Skeletal muscle cell (primary cell): ENCODE results near the gene CAPN2.

Source experiments
- DNase-seq: peaks from one replicate; pipeline ENCODE4 v3.0.0-alpha.2; 2010; ENCODE audit warnings: low read depth
- H3K4me3 ChIP-seq: 2 replicates; pipeline ENCODE4 v1.5.1; 2011; ENCODE audit warnings: low read depth, mild to moderate bottlenecking, control low read depth, low read length, moderate library complexity

The CAPN2 gene

DNA sequence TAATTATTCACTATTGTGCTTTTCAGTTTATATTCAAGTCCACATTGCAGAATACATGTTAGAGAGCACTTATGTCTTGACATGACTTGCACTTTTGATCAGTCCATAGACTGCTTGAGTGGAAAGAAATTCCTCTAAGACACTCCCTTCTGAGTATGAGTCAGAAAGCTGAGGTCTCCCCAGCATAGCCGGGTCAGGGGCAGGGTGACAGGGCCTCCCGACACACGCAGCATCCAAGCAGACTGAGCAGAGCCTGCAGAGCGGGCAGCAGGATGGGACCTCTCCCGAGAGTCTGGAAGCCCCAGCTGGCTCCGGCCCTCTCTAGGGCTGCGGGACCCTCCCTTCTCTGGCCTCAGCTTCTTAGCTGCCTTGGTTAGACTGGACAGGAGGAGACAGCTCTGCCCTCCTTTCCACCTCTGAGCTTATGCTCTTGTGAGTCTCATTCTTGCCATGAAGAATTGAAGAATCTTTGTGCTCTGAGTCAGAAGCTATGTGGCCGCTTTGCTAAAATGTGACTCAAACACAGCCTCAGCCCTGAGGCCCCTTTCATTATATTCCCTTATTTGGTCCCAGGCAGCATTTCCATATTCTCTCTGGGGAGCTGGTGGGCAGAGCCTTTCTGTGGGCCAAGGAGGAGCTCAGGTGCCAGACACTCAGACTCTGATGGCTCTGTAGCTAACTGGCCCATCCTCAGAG, 11.2 kb upstream of the CAPN2 start:
- peak overlapping the region; percentile 22 for H3K4me3 ChIP-seq
- peak; percentile 91 for DNase-seq

DNA sequence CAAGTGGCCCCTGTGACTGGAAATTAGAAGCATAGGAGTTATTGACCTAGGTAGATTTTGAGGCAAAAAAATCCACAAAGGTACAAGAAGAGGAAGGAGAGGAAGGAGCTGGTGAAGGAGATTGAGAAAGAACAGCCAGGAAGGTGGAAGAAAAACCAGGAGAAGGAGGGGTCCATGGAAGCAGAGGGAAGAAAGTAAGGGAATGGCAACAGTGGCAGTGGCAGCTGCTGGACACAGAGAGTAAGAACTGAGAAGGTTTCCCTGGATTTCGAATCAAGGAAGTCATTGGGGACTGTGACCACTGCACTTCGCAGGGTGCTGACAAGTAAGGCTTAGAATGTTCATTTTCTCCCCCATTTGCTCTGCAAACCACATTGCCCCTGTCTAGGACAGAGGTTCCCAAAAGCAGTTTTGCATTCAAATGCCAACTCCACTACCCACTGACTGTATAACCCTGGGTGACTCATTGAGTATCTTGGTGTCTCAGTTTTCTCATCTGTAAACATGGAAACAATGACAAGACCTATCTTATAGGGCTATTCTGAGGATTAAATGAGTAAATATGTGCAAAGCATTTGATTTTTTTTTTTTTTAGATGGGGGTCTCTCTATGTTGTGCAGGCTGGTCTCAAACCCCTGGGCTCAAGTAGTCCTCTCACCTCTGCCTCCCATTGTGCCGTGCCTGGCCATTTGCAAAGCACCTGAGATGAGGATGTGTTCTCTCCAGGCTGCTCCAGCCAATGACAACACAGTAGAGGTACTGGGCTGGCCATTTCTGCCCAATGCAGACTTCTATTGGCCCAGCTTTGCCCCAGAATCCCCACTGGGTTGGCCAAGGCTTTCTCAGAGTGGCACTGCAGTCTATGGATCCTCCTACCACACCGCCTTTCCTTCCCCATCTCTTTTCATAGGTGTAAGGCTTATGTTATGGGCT, 9.3 kb upstream of the CAPN2 start:
- DNase-seq = no peak
- H3K4me3 ChIP-seq = no peak overlapping the region

DNA sequence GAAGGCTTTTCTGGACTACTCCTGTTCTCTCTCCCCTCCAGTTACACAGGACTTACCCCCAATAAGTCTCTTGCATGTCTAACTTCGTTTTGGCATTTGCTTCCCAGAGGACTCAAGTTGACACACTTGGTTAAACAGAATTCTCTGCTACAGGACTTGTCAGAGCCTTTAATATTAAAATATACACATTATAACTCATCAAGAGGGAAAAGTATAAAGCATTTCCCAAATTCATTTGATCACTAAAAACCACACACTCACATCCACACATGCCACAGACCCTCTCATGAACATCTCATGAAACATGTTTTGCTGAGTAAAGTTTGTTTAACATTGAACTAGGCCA, 8.7 kb upstream of the CAPN2 start:
- no peak for DNase-seq
- H3K4me3 ChIP-seq = no peak overlapping the region

DNA sequence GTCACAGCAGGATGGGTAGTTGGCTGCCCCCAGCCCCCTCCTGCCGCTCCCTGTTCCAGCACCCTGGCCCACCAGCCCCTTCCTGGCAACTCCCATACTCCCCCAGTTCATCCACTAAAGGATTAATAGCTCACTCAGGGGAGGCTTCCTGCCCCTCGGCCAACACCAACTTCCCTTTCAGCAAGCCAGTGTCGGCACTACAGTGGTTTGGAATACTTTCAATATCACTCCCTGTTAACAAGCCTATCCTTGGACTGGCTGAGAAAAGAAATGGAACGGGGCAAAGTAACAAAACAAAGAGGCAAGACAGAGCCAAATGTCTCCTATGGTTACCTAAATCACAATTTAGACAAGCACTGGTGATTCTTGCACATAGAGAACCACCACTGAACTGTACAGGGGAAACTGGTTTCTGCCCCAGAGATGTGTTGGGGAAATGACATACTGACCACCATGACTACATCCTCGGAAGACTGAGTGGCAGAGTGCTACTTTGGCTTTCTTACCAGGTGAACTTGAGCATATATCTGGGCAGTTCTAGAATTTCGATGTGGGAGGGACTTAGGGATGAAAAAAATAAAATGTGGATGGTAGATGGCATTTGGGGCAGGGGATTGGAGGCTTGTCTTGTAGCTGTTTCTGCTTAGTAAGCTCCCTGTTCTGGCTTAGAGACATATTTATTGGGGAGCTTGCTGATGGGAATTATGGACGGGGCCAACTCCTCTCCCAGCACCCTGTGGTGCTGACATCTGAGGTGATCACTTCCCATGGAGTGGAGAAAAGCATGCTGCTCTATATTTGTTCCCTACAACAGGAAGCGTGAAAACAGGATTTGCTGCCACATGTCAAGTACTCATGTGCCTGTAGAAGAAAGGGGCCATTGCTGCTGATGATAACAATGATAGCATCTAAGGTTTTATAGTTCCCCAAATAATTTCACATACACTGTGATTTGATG, 7.1 kb upstream of the CAPN2 start:
- DNase-seq = no peak
- no peak overlapping the region for H3K4me3 ChIP-seq

DNA sequence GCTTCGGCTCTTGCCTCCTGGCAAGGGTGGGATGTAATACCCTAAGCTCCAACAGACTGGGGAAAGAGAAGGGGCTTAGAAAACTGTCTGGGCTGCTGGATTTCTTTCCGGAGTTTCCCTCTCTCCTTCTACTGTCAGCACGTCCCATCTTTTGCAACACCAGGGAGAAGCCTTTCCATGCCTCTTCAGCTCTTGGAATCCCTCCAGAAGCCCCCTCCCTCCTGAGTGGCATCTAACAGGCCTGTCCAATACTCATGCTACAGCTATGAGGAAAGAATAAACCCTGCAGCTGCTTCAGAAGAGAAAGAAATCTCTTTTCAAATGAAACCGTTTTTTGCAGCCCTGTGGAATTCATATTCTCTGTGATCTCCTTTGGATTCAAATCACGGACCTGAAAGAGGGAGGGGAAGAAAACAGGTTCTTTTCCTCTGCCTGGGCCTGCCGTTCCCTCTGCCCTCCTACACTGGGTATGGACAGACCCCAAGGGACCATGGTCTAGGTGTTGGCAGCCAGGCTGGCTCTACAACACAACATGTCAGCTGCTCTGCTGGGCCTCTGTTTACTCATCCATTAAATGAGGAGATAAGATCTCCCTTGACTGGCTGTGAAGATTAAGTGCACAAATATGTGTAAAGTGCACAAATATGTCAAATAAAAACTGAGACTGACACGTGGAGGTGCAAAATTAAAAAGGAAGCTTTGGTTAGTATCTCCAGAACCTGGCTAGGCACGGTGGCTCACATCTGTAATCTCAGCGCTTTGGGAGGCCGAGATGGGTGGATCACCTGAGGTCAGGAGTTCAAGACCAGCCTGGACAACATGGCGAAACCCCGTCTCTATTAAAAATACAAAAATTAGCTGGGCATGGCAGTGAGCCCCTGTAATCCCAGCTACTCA, 6.0 kb upstream of the CAPN2 start:
- H3K4me3 ChIP-seq = peak overlapping the region; percentile 21
- peak; percentile 94 for DNase-seq

DNA sequence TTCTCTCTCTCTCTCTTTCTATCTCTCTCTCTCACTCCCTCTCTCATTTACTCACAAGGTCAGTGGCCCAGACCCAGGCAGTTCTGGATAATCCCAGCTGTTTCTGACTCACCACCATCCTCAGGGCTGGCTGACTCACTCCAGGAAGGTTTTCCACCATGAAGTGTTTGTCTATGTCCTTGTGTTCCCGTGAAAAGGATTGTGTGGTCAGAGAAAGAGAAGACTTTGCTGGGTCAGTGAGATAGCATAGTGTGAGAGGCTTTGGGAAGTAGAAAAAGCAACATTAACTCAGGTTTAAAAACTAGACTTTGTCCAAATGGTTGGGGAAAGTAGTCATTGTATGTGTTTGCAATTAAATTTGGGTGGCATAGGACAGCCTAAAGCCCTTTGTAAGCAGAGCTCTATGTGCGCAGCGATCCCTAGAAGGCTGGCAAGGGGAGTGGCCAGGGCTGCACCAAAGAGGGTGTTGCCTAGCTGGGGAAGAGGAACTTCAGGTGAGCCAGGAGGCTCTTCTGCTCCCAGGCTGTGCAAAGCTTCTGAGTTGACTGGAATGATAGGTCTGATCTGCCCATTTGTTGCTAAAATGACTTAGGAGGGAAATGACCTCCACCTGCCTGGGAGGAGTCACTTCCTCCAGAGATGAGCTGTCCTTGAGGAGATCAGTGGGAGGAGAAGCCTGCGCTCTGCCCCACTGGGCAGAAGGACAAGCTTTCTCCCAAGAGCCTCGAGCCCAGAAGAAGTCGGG, 4.9 kb upstream of the CAPN2 start:
- peak; percentile 96 for DNase-seq
- peak overlapping the region; percentile 12 for H3K4me3 ChIP-seq

DNA sequence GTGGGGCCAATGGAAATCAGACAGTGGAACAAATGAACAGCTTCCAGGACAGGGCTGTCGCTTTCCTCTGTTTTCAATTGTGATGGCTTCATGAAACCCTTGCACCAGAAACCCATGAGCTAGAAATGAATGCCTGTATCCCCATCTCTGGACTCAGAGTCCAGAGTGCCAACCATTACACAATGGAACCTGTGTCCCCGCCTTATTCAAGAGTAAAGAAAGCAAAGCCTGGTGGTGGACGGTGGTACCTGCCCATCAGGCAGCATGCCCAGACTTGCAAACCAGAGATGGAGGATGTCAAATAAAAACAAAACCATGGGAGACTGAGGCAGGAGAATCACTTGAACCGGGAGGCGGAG, 4.4 kb upstream of the CAPN2 start:
- peak overlapping the region; percentile 12 for H3K4me3 ChIP-seq
- DNase-seq = no peak

DNA sequence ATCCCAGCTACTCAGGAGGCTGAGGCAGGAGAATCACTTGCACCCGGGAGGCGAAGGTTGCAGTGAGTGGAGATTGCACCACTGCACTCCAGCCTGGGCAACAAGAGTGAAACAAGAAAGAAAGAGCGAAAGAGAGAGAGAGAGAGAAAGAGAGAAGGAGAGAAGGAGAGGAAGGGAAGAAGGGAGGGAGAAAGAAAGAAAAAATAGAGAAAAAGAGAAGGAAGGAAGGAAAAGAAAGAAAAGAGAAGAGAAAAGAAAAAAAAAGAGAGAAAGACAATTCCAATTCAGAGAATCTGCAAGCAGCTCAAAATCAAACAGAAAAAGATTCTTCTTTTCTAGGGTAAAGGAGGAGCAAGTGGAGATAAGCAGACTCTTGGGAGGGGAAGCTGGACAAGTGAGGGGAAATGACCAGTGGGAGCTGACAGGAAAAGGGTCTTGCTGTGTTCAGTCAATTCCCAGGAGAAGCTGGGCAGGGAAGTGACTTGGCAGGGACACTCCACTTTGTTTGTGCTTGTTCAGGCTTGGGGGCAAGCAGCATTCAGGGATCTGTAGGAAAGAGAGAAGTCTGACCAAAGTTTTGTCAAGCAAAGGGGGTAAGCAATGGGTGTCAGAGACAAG, 3.6 kb upstream of the CAPN2 start:
- DNase-seq = no peak
- no peak overlapping the region for H3K4me3 ChIP-seq

DNA sequence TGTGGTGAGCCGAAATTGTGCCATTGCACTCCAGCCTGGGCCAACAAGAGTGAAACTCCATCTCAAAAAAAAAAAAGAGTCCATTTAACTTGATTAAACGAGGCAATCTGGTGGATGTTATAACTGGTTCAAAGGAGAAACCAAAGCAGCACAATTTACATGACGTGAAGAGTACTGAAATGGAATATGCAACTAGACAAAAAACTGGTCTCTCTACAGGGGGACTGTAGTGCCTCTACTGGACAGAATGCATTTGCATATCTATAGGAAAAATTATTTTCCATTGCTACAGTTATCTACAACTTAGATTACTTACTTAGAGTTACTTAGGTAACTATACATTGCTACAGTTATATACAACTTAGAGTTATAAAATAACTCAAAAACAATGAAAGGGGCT, 2.7 kb upstream of the CAPN2 start:
- no peak for DNase-seq
- no peak overlapping the region for H3K4me3 ChIP-seq

DNA sequence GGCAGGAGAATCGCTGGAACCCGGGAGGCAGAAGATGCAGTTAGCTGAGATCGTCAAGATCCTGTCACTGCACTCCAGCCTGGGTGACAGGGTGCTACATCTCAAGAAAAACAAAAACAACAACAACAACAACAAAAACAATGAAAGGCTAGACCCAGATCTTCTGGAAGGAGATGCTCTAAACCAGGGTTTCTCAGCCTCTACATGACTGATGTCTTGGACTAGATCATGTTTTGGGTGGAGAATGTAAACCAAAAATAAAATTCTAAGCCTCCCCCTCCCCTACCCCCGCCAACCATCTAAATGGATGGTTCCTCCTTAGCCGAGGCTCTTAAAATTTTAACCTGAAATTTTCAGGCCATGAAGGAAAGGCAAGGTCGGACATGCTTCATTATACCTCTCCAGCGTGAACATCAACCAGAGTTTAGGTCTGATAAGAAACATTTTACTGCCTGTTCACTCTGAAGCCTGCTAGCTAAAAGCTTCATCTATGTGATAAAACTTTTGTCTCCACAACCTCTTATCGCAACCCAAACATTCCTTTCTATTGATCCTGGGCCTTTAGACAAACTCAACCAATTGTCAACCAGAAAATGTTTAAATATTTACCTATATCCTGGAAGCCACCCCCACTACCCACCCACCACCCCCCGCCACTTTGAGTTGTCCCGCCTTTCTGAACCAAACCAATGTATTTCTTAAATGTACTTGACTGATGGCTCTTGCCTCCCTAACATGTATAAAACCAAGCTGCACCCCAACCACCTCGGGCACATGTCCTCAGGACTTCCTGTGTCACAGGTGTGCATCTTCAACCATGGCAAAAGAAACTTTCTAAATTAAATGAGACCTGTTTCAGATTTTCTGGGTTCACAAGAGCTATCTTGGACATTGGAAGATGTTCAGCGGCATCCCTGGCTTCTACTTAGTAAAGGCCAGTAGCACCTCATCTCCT, 1.9 kb upstream of the CAPN2 start:
- H3K4me3 ChIP-seq = no peak overlapping the region
- DNase-seq = no peak

DNA sequence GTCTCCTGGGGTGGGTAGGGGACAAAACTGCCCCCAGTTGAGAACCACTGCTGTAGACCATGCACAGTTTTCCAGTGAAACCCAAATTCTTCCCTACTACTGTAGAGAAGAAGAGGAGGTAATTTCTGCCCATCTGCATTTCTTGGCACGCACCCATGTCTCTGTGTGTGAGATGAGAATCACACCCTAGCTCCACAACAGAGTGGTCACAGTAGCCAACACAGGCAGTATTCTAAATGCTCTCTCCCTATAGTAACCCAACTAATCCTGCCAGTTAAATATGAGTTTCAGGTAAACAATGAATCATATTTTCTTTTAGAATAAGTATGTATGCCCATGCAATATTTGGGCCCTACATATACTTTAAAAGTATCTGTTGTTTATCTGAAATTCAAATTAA, 1.2 kb upstream of the CAPN2 start:
- no peak overlapping the region for H3K4me3 ChIP-seq
- no peak for DNase-seq

DNA sequence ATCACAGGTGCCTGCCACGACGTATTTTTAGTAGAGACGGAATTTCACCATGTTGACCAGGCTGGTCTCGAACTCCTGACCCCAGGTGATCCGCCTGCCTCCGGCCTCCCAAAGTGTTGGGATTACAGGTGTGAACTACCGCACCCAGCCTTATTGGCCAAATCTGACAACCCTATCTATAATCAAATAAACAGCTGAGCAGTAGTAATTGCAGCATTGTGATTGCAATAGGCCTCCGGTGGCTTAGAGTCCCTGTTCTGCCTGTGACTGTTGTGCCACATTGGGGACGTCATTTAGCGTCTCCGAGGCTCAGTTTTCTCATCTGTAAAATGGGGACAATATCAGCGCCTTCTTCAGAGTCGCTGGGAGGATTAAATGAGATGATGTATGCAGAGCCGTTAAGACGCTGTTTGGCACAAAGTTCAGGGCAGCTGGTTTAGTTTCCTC, 569 bp upstream of the CAPN2 start:
- DNase-seq = no peak
- peak overlapping the region; percentile 27 for H3K4me3 ChIP-seq

DNA sequence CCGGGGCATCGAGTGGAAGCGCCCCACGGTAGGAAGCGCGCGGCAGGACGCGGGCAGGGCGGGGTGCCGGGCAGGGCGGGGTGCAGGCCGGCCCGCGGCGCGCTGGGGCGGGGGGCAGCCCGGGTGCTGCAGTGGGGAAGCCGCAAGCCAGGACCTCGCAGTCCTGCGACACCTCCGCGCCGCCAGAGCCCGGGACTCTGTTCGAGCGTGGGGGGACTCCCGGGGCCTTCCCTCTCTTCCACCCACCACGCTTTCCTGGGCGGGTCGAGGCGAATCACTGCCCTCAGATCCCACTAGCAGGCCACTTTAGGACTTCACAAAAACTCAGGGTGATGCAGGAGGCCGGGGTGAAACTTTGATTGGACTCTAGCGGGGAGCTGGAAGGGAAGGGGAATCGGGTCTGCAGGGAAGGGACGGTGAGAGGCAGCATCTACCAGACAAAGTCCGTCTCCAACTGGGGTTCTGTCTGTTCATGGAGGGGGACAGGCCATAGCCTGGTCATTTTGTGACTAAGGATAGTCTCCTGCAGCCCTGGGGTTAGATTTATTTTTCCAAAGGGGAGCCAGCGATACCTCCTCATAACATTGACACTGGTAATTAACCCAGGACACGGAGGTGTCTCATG, 623 bp downstream of the CAPN2 start:
- peak overlapping the region; percentile 89 for H3K4me3 ChIP-seq
- DNase-seq = no peak

DNA sequence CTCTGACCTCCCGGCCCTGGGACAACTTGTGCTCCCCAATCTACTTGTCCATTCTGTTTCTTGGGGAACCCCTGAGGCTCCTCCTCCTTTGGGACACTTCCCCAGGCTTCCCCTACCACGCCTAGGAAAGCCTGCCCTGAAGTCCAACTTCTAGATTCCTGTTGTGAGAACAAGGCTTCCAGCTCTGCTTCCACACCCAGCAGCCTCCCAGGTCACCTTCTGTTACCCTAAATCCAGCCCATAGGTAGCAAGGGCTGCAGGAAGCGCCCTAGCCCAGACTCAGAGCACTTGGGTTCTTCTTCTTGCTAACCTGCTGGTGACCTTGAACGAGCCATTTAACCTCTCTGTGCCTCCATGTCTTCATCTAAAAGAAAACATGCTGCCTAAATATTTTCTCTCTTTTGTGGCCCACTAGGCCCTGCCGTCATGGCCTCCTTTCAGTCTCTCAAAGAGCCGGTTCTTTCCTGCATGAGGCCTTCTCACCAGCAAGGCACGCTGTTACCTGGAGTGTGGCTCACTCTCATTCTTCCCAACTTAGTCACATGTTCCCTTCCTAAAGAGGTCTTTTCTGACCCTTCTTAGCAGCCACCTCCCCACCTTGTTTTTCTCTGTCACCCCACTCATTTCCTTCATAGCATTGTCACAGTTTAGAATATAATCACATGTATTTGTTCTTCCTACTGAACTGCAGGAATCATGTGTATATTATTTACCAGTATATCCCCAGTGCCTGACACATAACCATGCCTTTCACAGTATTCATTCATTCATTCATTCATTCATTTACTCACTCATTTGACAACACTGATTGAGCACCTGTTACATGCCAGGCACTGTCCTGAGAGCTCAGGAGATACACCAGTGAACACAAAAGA, 1.4 kb downstream of the CAPN2 start:
- H3K4me3 ChIP-seq = peak overlapping the region; percentile 89
- no peak for DNase-seq

DNA sequence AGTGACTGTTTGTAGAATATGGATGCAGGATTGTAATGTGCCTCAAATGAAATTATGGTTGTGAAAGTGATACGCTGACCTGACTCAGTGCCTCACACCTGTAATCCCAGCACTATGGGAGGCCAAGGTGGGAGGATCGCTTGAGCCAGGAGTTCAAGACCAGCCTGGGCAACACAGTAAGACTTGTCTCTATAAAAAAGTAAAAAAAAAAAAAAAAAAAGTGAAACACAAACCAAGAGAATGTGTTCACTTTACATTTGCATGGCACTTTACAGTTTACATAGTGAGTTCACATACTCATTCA, 2.0 kb downstream of the CAPN2 start:
- no peak for DNase-seq
- peak overlapping the region; percentile 89 for H3K4me3 ChIP-seq
